ENCODE data around the gene AHNAK2. TPM values are rescaled to one million over a fixed set of nuclear protein-coding genes. Genes with fewer than 3 reads are reported as not detected.
"Not testable (repeated sequence)": the region's sequence is repeated elsewhere in the genome, so short reads cannot be mapped to it uniquely, and the experiment has no call there.

AHNAK2 gene
- total and polyA plus RNA-seq, 2 of the 13 experiments (the other 11 are each of a cell fraction or from before 2014, with no cell fraction given) = 0.11 to 0.18 TPM

DNA sequence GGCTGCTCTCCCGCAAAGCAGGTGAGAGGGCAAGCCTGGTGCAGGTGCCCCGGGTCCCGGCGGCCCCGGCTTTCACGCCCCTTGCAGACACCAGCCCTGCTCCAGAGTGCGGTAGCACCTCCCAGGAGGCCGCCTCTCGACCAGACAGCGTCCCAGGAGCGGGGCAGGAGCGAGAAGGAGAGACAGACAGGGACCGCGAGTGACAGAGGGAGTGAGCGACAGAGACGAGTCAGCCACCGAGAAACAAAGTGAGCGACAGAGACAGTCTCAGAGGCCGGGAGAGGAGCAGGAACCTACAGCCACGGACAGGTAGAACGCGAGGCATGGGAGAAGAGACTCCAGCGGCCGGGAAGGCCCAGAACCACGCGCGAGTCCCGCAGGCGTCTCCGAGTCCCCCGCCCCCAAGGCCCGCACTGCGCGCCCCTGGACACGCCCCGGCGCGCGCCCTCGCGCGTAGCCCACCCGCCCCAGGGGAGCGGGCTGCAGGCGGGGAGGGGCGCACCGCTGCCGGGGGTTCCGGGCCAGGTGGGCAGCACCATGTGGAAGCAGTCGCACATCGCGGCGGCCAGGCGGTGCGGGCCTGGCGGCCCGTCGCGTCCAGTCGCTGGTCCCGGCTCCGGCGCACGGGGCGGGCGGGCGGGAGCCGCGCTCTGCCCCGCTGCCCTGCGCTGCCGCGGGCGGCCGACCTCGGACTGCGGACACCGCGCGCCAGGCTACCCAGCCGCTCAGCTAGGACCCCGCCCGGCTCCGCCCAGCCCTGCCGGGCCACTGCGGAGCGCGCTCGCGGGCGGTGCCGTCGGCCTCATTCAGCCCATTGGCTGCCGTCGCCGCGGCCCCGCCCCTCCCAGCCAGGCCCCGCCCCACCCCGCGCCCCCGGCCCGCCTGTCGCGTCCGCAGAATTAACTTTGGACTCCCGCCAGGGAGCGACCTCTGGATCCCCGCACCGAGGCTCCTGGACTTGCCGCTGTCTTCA lies at the start of gene AHNAK2 (continued):
- TF ChIP-seq, protein P1, sequence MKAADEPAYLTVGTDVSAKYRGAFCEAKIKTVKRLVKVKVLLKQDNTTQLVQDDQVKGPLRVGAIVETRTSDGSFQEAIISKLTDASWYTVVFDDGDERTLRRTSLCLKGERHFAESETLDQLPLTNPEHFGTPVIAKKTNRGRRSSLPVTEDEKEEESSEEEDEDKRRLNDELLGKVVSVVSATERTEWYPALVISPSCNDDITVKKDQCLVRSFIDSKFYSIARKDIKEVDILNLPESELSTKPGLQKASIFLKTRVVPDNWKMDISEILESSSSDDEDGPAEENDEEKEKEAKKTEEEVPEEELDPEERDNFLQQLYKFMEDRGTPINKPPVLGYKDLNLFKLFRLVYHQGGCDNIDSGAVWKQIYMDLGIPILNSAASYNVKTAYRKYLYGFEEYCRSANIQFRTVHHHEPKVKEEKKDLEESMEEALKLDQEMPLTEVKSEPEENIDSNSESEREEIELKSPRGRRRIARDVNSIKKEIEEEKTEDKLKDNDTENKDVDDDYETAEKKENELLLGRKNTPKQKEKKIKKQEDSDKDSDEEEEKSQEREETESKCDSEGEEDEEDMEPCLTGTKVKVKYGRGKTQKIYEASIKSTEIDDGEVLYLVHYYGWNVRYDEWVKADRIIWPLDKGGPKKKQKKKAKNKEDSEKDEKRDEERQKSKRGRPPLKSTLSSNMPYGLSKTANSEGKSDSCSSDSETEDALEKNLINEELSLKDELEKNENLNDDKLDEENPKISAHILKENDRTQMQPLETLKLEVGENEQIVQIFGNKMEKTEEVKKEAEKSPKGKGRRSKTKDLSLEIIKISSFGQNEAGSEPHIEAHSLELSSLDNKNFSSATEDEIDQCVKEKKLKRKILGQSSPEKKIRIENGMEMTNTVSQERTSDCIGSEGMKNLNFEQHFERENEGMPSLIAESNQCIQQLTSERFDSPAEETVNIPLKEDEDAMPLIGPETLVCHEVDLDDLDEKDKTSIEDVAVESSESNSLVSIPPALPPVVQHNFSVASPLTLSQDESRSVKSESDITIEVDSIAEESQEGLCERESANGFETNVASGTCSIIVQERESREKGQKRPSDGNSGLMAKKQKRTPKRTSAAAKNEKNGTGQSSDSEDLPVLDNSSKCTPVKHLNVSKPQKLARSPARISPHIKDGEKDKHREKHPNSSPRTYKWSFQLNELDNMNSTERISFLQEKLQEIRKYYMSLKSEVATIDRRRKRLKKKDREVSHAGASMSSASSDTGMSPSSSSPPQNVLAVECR (CRISPR knock-in tag; IDR thresholded peaks at IDR 0.05; ENCODE audit: borderline replicate concordance) = 0 out of 2 replicates have a peak, but pooled peaks have one; percentile 20
- TF ChIP-seq CC2D1A (CRISPR knock-in tag; IDR thresholded peaks at IDR 0.05) (no peak), FOXC1 (CRISPR knock-in tag; IDR thresholded peaks at IDR 0.05; ENCODE audit: borderline replicate concordance) (0 out of 2 replicates have a peak, but pooled peaks have one; percentile 44), KDM6A (CRISPR knock-in tag; IDR thresholded peaks at IDR 0.05; ENCODE audit: low read depth) (no peak), LCORL (IDR thresholded peaks at IDR 0.05) (no peak), LCORL (CRISPR knock-in tag; IDR thresholded peaks at IDR 0.05) (0 out of 2 replicates have a peak, but pooled peaks have one; percentile 45)

DNA sequence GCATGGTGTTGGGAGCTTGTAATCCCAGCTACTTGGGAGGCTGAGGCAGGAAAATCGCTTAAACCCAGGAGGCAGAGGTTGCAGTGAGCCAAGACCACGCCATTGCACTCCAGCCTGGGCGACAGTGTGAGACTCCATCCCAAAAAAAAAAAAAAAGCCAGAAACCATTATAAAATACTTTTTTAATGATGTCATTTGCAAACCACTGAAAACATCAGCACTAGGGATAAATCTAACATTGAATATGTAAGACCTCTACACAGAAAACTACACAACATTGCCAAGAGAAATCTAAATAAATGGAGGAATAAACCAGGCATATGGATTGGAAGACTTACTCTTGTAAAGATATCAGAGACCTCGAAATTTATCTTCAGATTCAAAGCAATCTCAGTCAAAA lies 49.5 kb upstream of the AHNAK2 start:
- ATAC-seq; H3K4me3 ChIP-seq (replicated peaks in 1 of 3; ENCODE audit: insufficient read depth in 1 of 3, low read depth in 2 of 3, low read length in 3 of 3); H3K4me1 ChIP-seq (ENCODE audit: insufficient read depth, low read length); in situ Hi-C loops (cut with HindIII; ENCODE audit: extremely low pct_ligation_motif_present, low pct_unique_long_range_greater_than_20kb); DNase-seq (ENCODE audit: low spot score); CTCF ChIA-PET (ENCODE audit: low intra/inter-chr PET ratio, low total read pairs); H3K9ac ChIP-seq (ENCODE audit: insufficient read depth, low read depth, low read length); H3K79me2 ChIP-seq (ENCODE audit: insufficient read depth, low read length); H2AFZ ChIP-seq (ENCODE audit: low read length); BruUV-seq (replicated peaks); H3K36me3 ChIP-seq (replicated peaks in 1 of 2; ENCODE audit: control insufficient read depth in 1 of 2, insufficient read depth in 2 of 2, low read length in 2 of 2); H3K27ac ChIP-seq (ENCODE audit: extremely low read length, insufficient read depth, low read length); H4K20me1 ChIP-seq (ENCODE audit: insufficient read depth, low read length); H3K4me2 ChIP-seq (ENCODE audit: low read depth, low read length); FAIRE-seq; intact Hi-C loops (cut with micrococcal nuclease; ENCODE audit: unreplicated experiment); POLR2A ChIA-PET; H3K9me3 ChIP-seq (ENCODE audit: low read length); TF ChIP-seq ATF7 (CRISPR knock-in tag; IDR thresholded peaks at IDR 0.05): not testable (repeated sequence)
- WGBS (ENCODE audit: low lambda C conversion rate) = 12% methylated on average over 4 of the region's 4 CpGs
- peaks cover 0 to 25% of the 10 kb centered on the region in 2 experiments; a peak in 3 of 5 replicates for H3K27me3 ChIP-seq (ENCODE audit: control insufficient read depth in 1 of 2, insufficient read depth in 2 of 2, low read length in 2 of 2)
- TF ChIP-seq ATF7 (IDR thresholded peaks at IDR 0.05) = 0 out of 2 replicates have a peak, but pooled peaks have one; percentile 21
